ENCODE data around the gene MTREX.

- TF ChIP-seq ZSCAN20 (CRISPR knock-in tag; IDR thresholded peaks at IDR 0.05) = no peak
- TF ChIP-seq PHF8 (IDR thresholded peaks at IDR 0.05; ENCODE audit: borderline replicate concordance, low read depth) = no peak
- no peak for TF ChIP-seq CTCF (IDR thresholded peaks at IDR 0.05)
- no peak for TF ChIP-seq RNF2 (IDR thresholded peaks at IDR 0.05; ENCODE audit: borderline replicate concordance, low read depth)
- TF ChIP-seq CHD2 (IDR thresholded peaks at IDR 0.05; ENCODE audit: low read length, partially characterized antibody) = no peak
- no peak for TF ChIP-seq POLR2AphosphoS2 (conservative IDR thresholded peaks at IDR 0.05; ENCODE audit: low read length)
- no peak for TF ChIP-seq SREBF2 (IDR thresholded peaks at IDR 0.05)
- TF ChIP-seq RCOR1 (IDR thresholded peaks at IDR 0.05; ENCODE audit: low read depth, low read length) = no peak
- TF ChIP-seq POLR2A (IDR thresholded peaks at IDR 0.05; ENCODE audit: low read length) = no peak
- no peak for TF ChIP-seq BCL3 (IDR thresholded peaks at IDR 0.05)
- TF ChIP-seq MAX (IDR thresholded peaks at IDR 0.05) = no peak
- no peak for TF ChIP-seq RAD21 (conservative IDR thresholded peaks at IDR 0.05 in 1 of 2, IDR thresholded peaks at IDR 0.05 in 1 of 2)
- TF ChIP-seq REST (IDR thresholded peaks at IDR 0.05) = no peak
Observed at GRCh38 chr5:55345327-55345726, 37.5 kb downstream of the MTREX start.
